ENCODE results near the gene DNMT3B. TPM values are rescaled to one million over a fixed set of nuclear protein-coding genes. Genes with fewer than 3 reads are reported as not detected.
"Not testable (repeated sequence)": the region's sequence is repeated elsewhere in the genome, so short reads cannot be mapped to it uniquely, and the experiment has no call there.

Gene DNMT3B
- polyA plus RNA-seq, 1 donor (not counting 4 experiments of a cell fraction or from before 2014, with no cell fraction given), result 1.1 TPM

- DNase-seq (ENCODE audit: low read depth, low spot score) (no peak), FAIRE-seq (no peak)
- H3K9me3 ChIP-seq (ENCODE audit: control insufficient read depth, low read depth, low read length), result no peaks in the 10 kb centered on the region
- H3K36me3 ChIP-seq (ENCODE audit: control insufficient read depth in 2 of 2, extremely low read depth in 1 of 2, insufficient read depth in 2 of 2, low read length in 2 of 2), result no peaks in the 10 kb centered on the region
- H3K4me1 ChIP-seq (ENCODE audit: control insufficient read depth, extremely low read depth, insufficient read depth, low read length), result peaks cover 11% of the 10 kb centered on the region
- dilution Hi-C loops (cut with MboI; ENCODE audit: extremely low pct_ligation_motif_present, low sequenced_read_pairs), result no loop called here
- H3K27me3 ChIP-seq (ENCODE audit: control insufficient read depth, extremely low read depth, insufficient read depth, low read length), result no peaks in the 10 kb centered on the region
- no peak overlapping the region for H2AFZ ChIP-seq (ENCODE audit: control insufficient read depth, low read length)
- H3K9me1 ChIP-seq (ENCODE audit: control insufficient read depth, extremely low read depth, insufficient read depth, low read length), result no peaks in the 10 kb centered on the region
- no peak overlapping the region for H3K4me3 ChIP-seq (ENCODE audit: control insufficient read depth in 2 of 3, extremely low read depth in 1 of 3, insufficient read depth in 2 of 3, low read depth in 1 of 3, low read length in 3 of 3)
- H3K9ac ChIP-seq (ENCODE audit: control insufficient read depth, extremely low read depth, insufficient read depth, low read length), result no peak overlapping the region
- TF ChIP-seq CTCF (optimal IDR thresholded peaks at IDR 0.05 in 1 of 3, IDR thresholded peaks at IDR 0.05 in 1 of 3, conservative IDR thresholded peaks at IDR 0.05 in 1 of 3; ENCODE audit: extremely low read depth in 1 of 3, insufficient read depth in 2 of 3, low read length in 3 of 3) (no peak), EZH2 (IDR thresholded peaks at IDR 0.05; ENCODE audit: low read length) (no peak)
- no peak overlapping the region for H3K27ac ChIP-seq (ENCODE audit: control insufficient read depth, insufficient read depth, low read length)
- no peak overlapping the region for H3K4me2 ChIP-seq (ENCODE audit: control insufficient read depth, extremely low read depth, insufficient read depth, low read depth, low read length)
- H3K79me2 ChIP-seq (ENCODE audit: control insufficient read depth, insufficient read depth, low read length), result no peaks in the 10 kb centered on the region
- no peaks in the 10 kb centered on the region for H4K20me1 ChIP-seq (ENCODE audit: control insufficient read depth, extremely low read depth, insufficient read depth, low read length)
Measured at GRCh38 chr20:32727683-32728082, 34.5 kb upstream of the DNMT3B start.

- H3K4me3 ChIP-seq (ENCODE audit: control insufficient read depth in 2 of 3, extremely low read depth in 1 of 3, insufficient read depth in 2 of 3, low read depth in 1 of 3, low read length in 3 of 3); H3K4me2 ChIP-seq (ENCODE audit: control insufficient read depth, extremely low read depth, insufficient read depth, low read depth, low read length); H4K20me1 ChIP-seq (ENCODE audit: control insufficient read depth, extremely low read depth, insufficient read depth, low read length); dilution Hi-C loops (cut with MboI; ENCODE audit: extremely low pct_ligation_motif_present, low sequenced_read_pairs); H3K79me2 ChIP-seq (ENCODE audit: control insufficient read depth, insufficient read depth, low read length); H3K9ac ChIP-seq (ENCODE audit: control insufficient read depth, extremely low read depth, insufficient read depth, low read length); H2AFZ ChIP-seq (ENCODE audit: control insufficient read depth, low read length); H3K9me3 ChIP-seq (ENCODE audit: control insufficient read depth, low read depth, low read length); FAIRE-seq; H3K27me3 ChIP-seq (ENCODE audit: control insufficient read depth, extremely low read depth, insufficient read depth, low read length); H3K9me1 ChIP-seq (ENCODE audit: control insufficient read depth, extremely low read depth, insufficient read depth, low read length); H3K36me3 ChIP-seq (ENCODE audit: control insufficient read depth in 2 of 2, extremely low read depth in 1 of 2, insufficient read depth in 2 of 2, low read length in 2 of 2); DNase-seq (ENCODE audit: low read depth, low spot score); H3K27ac ChIP-seq (ENCODE audit: control insufficient read depth, insufficient read depth, low read length): not testable (repeated sequence)
- peaks cover 11% of the 10 kb centered on the region for H3K4me1 ChIP-seq (ENCODE audit: control insufficient read depth, extremely low read depth, insufficient read depth, low read length)
Measured at GRCh38 chr20:32728435-32728834, 33.8 kb upstream of the DNMT3B start.

GRCh38 chr20:32729334-32729733, 32.9 kb upstream of the DNMT3B start:
- H3K36me3 ChIP-seq (ENCODE audit: control insufficient read depth in 2 of 2, extremely low read depth in 1 of 2, insufficient read depth in 2 of 2, low read length in 2 of 2); dilution Hi-C loops (cut with MboI; ENCODE audit: extremely low pct_ligation_motif_present, low sequenced_read_pairs); H3K4me2 ChIP-seq (ENCODE audit: control insufficient read depth, extremely low read depth, insufficient read depth, low read depth, low read length); H3K4me3 ChIP-seq (ENCODE audit: control insufficient read depth in 2 of 3, extremely low read depth in 1 of 3, insufficient read depth in 2 of 3, low read depth in 1 of 3, low read length in 3 of 3); H3K27ac ChIP-seq (ENCODE audit: control insufficient read depth, insufficient read depth, low read length); H3K27me3 ChIP-seq (ENCODE audit: control insufficient read depth, extremely low read depth, insufficient read depth, low read length); H4K20me1 ChIP-seq (ENCODE audit: control insufficient read depth, extremely low read depth, insufficient read depth, low read length); H3K9me1 ChIP-seq (ENCODE audit: control insufficient read depth, extremely low read depth, insufficient read depth, low read length); DNase-seq (ENCODE audit: low read depth, low spot score); H3K9me3 ChIP-seq (ENCODE audit: control insufficient read depth, low read depth, low read length); FAIRE-seq; H3K9ac ChIP-seq (ENCODE audit: control insufficient read depth, extremely low read depth, insufficient read depth, low read length); H3K79me2 ChIP-seq (ENCODE audit: control insufficient read depth, insufficient read depth, low read length); H2AFZ ChIP-seq (ENCODE audit: control insufficient read depth, low read length): not testable (repeated sequence)
- peaks cover 11% of the 10 kb centered on the region for H3K4me1 ChIP-seq (ENCODE audit: control insufficient read depth, extremely low read depth, insufficient read depth, low read length)
